Measurements from ENCODE around the gene ATAD3C. TPM values are rescaled to one million over a fixed set of nuclear protein-coding genes. Genes with fewer than 3 reads are reported as not detected.
"Not testable (repeated sequence)": the region's sequence is repeated elsewhere in the genome, so short reads cannot be mapped to it uniquely, and the experiment has no call there.

The ATAD3C gene
- total RNA-seq, 1 donor from 2014 or later, result 1.8 TPM

GRCh38 chr1:1510912-1511532 lies 61.5 kb downstream of the ATAD3C start:
- Mint-ChIP-seq H3K27me3 (ENCODE audit: low read depth, unreplicated experiment) (no peaks in the 10 kb centered on the region), H3K36me3 (ENCODE audit: low read depth, unreplicated experiment) (peaks cover 11% of the 10 kb centered on the region), H3K27ac (ENCODE audit: unreplicated experiment) (peak overlapping the region; percentile 87), H3K4me1 (ENCODE audit: low read depth, unreplicated experiment) (peaks cover 8% of the 10 kb centered on the region), H3K4me3 (ENCODE audit: unreplicated experiment) (peak overlapping the region; percentile 96), H3K9me3 (ENCODE audit: unreplicated experiment) (no peaks in the 10 kb centered on the region)
- FAIRE-seq, result no peak
- TF ChIP-seq CTCF (IDR thresholded peaks at IDR 0.05; ENCODE audit: insufficient read depth, low read depth, low read length), result no peak
- TF ChIP-seq EZH2 (IDR thresholded peaks at IDR 0.05; ENCODE audit: insufficient read depth, low read length), result no peak
- Histone ChIP-seq H3K9me3 (ENCODE audit: insufficient read depth, low read depth, low read length) (no peaks in the 10 kb centered on the region), H3K4me3 (ENCODE audit: insufficient read depth, low read depth, low read length) (peak overlapping the region; percentile 91), H3K9ac (ENCODE audit: low read length) (peak overlapping the region; percentile 99), H3K27me3 (ENCODE audit: insufficient read depth, low read length) (no peaks in the 10 kb centered on the region), H3K4me1 (ENCODE audit: insufficient read depth, low read length) (peaks cover 5% of the 10 kb centered on the region), H2AFZ (ENCODE audit: low read depth, low read length) (peak overlapping the region; percentile 98), H3K36me3 (ENCODE audit: insufficient read depth, low read length) (no peaks in the 10 kb centered on the region), H3K4me2 (ENCODE audit: low read length) (peak overlapping the region; percentile 99), H3K79me2 (ENCODE audit: insufficient read depth, low read length) (peaks cover 31% of the 10 kb centered on the region), H3K27ac (ENCODE audit: low read depth, low read length) (peak overlapping the region; percentile 99), H4K20me1 (ENCODE audit: insufficient read depth, low read length) (peaks cover 10% of the 10 kb centered on the region)
- DNase-seq (ENCODE audit: low read depth), result peak; percentile 9

- Histone ChIP-seq H3K4me1 (ENCODE audit: insufficient read depth, low read length) (peaks cover 5% of the 10 kb centered on the region), H3K27ac (ENCODE audit: low read depth, low read length) (peak within 1 kb of the TSS; percentile 99), H4K20me1 (ENCODE audit: insufficient read depth, low read length) (peaks cover 10% of the 10 kb centered on the region), H3K79me2 (ENCODE audit: insufficient read depth, low read length) (peaks cover 31% of the 10 kb centered on the region), H2AFZ (ENCODE audit: low read depth, low read length) (peak within 1 kb of the TSS; percentile 98), H3K9me3 (ENCODE audit: insufficient read depth, low read depth, low read length) (no peaks in the 10 kb centered on the region), H3K4me3 (ENCODE audit: insufficient read depth, low read depth, low read length) (peak within 1 kb of the TSS; percentile 91), H3K36me3 (ENCODE audit: insufficient read depth, low read length) (peaks cover 1% of the 10 kb centered on the region), H3K9ac (ENCODE audit: low read length) (peak within 1 kb of the TSS; percentile 99), H3K27me3 (ENCODE audit: insufficient read depth, low read length) (no peaks in the 10 kb centered on the region), H3K4me2 (ENCODE audit: low read length) (peak within 1 kb of the TSS; percentile 99)
- Mint-ChIP-seq H3K4me1 (ENCODE audit: low read depth, unreplicated experiment) (peaks cover 8% of the 10 kb centered on the region), H3K36me3 (ENCODE audit: low read depth, unreplicated experiment) (peaks cover 11% of the 10 kb centered on the region), H3K27me3 (ENCODE audit: low read depth, unreplicated experiment) (no peaks in the 10 kb centered on the region), H3K4me3 (ENCODE audit: unreplicated experiment) (peak within 1 kb of the TSS; percentile 96), H3K27ac (ENCODE audit: unreplicated experiment) (peak within 1 kb of the TSS; percentile 87), H3K9me3 (ENCODE audit: unreplicated experiment) (no peaks in the 10 kb centered on the region)
- FAIRE-seq (no peak), DNase-seq (ENCODE audit: low read depth) (peak; percentile 95)
- TF ChIP-seq EZH2 (IDR thresholded peaks at IDR 0.05; ENCODE audit: insufficient read depth, low read length) (no peak), CTCF (IDR thresholded peaks at IDR 0.05; ENCODE audit: insufficient read depth, low read depth, low read length) (no peak)
These were observed 62.2 kb downstream of the ATAD3C start, which contains the start of gene ATAD3A for GRCh38 chr1:1511533-1512285. Gene ATAD3A, plus strand, starts transcription at chr1:1512162. Its CDS starts 107 bp downstream, at chr1:1512269.

GRCh38 chr1:1512425-1512824 lies 62.9 kb downstream of the ATAD3C start:
- not testable (repeated sequence) for H3K4me1 Mint-ChIP-seq (ENCODE audit: low read depth, unreplicated experiment); H3K4me1 ChIP-seq (ENCODE audit: insufficient read depth, low read length); FAIRE-seq; H3K27me3 Mint-ChIP-seq (ENCODE audit: low read depth, unreplicated experiment); H4K20me1 ChIP-seq (ENCODE audit: insufficient read depth, low read length); H3K36me3 Mint-ChIP-seq (ENCODE audit: low read depth, unreplicated experiment); H3K27me3 ChIP-seq (ENCODE audit: insufficient read depth, low read length); H3K9me3 Mint-ChIP-seq (ENCODE audit: unreplicated experiment); DNase-seq (ENCODE audit: low read depth); H3K9me3 ChIP-seq (ENCODE audit: insufficient read depth, low read depth, low read length); H2AFZ ChIP-seq (ENCODE audit: low read depth, low read length); H3K36me3 ChIP-seq (ENCODE audit: insufficient read depth, low read length)
- Histone ChIP-seq H3K4me2 (ENCODE audit: low read length) (peak overlapping the region; percentile 81), H3K4me3 (ENCODE audit: insufficient read depth, low read depth, low read length) (peak overlapping the region; percentile 91), H3K9ac (ENCODE audit: low read length) (peak overlapping the region; percentile 74), H3K79me2 (ENCODE audit: insufficient read depth, low read length) (peaks cover 31% of the 10 kb centered on the region), H3K27ac (ENCODE audit: low read depth, low read length) (peak overlapping the region; percentile 50)
- H3K27ac Mint-ChIP-seq (ENCODE audit: unreplicated experiment), result peak overlapping the region; percentile 58
- peak overlapping the region; percentile 87 for H3K4me3 Mint-ChIP-seq (ENCODE audit: unreplicated experiment)

GRCh38 chr1:1513675-1514074 lies 64.2 kb downstream of the ATAD3C start:
- H3K9ac ChIP-seq (ENCODE audit: low read length); H3K36me3 Mint-ChIP-seq (ENCODE audit: low read depth, unreplicated experiment); H3K9me3 Mint-ChIP-seq (ENCODE audit: unreplicated experiment); H3K27me3 ChIP-seq (ENCODE audit: insufficient read depth, low read length); FAIRE-seq; H3K4me3 ChIP-seq (ENCODE audit: insufficient read depth, low read depth, low read length); H3K27ac ChIP-seq (ENCODE audit: low read depth, low read length); H4K20me1 ChIP-seq (ENCODE audit: insufficient read depth, low read length); H3K4me1 ChIP-seq (ENCODE audit: insufficient read depth, low read length); DNase-seq (ENCODE audit: low read depth); H3K36me3 ChIP-seq (ENCODE audit: insufficient read depth, low read length); H2AFZ ChIP-seq (ENCODE audit: low read depth, low read length); H3K27me3 Mint-ChIP-seq (ENCODE audit: low read depth, unreplicated experiment); H3K4me1 Mint-ChIP-seq (ENCODE audit: low read depth, unreplicated experiment); H3K9me3 ChIP-seq (ENCODE audit: insufficient read depth, low read depth, low read length): not testable (repeated sequence)
- Histone ChIP-seq H3K4me2 (ENCODE audit: low read length) (peak overlapping the region; percentile 66), H3K79me2 (ENCODE audit: insufficient read depth, low read length) (peaks cover 31% of the 10 kb centered on the region)
- Mint-ChIP-seq H3K4me3 (ENCODE audit: unreplicated experiment) (peak overlapping the region; percentile 84), H3K27ac (ENCODE audit: unreplicated experiment) (peak overlapping the region; percentile 38)
